HCT116 (cell line): ENCODE measurements around the gene MIB2. TPM values are rescaled to one million over a fixed set of nuclear protein-coding genes. Genes with fewer than 3 reads are reported as not detected.

ENCODE experiments used
- ATAC-seq: fragments of 200-7000 bp; cut with Tn5 transposase; 2 replicates; pipeline ENCODE4 v1.9.1; 2020; ENCODE audit warnings: mild to moderate bottlenecking, moderate library complexity
- BruUV-seq: library from RNA; stranded (reverse); fragments of 400-500 nt; replicated peaks from 2 replicates; lab custom pipeline; 2021; lab: Mats Ljungman, UMichigan
- CTCF ChIA-PET: fragments of 300-600 bp; sonication (Branson Sonifier 250); formaldehyde crosslinking; loops from one replicate; lab custom pipeline; 2021; ENCODE audit warnings: antibody characterized with exemption; lab: Charles Lee
- POLR2A ChIA-PET: fragments of 300-600, 350-600 bp; sonication (Branson Sonifier 250); formaldehyde crosslinking; loops from one replicate; lab custom pipeline; 2021; ENCODE audit warnings: antibody characterized with exemption; lab: Charles Lee
- RAD21 ChIA-PET, 2 experiments: fragments of 300-600 bp; sonication (Branson Sonifier 250); formaldehyde crosslinking; loops; one replicate each; lab custom pipeline; 2023; ENCODE audit warnings: low total read pairs in 2 of 2; ENCODE audit not compliant: uncharacterized antibody in 2 of 2, unreplicated experiment in 2 of 2, low non-redundant PET in 1 of 2; lab: Charles Lee
- DNase-seq: peaks from one replicate; pipeline ENCODE4 v3.0.0-alpha.2; 2010; ENCODE audit warnings: low read depth, low spot score
- H2AFZ ChIP-seq: fragments of 200-600 bp; shearing (Covaris generic), sonication (generic); 2 replicates; pipeline ENCODE4 v1.6.1; 2017; ENCODE audit warnings: low read depth, mixed run types, mixed read lengths, antibody characterized with exemption, low read length; ENCODE audit not compliant: poor library complexity, severe bottlenecking
- H3K27ac ChIP-seq: 2 replicates; pipeline ENCODE4 v1.5.1; 2012; ENCODE audit warnings: low read depth, low read length
- H3K27me3 ChIP-seq: fragments of 200-600 bp; sonication (generic); 2 replicates; pipeline ENCODE4 v1.6.1; 2016; ENCODE audit warnings: mixed run types, low read length, mixed read lengths; ENCODE audit not compliant: insufficient read depth
- H3K36me3 ChIP-seq, 2 experiments: fragments of 200-500 bp in 1 of 2; fragments of 200-600 bp in 1 of 2; sonication (Bioruptor generic) in 1 of 2; sonication (generic) in 1 of 2; 2 replicates each; pipeline versions ENCODE4 v1.5.1 to v1.6.1; 2014 to 2016; ENCODE audit warnings: low read length in 2 of 2, inconsistent platforms in 1 of 2, mixed read lengths in 1 of 2, mixed run types in 1 of 2; ENCODE audit not compliant: insufficient read depth in 2 of 2, control insufficient read depth in 1 of 2
- H3K4me1 ChIP-seq, 2 experiments: fragments of 200-600 bp in 1 of 2; sonication (generic) in 1 of 2; 2 replicates each; pipeline versions ENCODE4 v1.5.1 to v1.6.1; 2012 to 2017; ENCODE audit warnings: low read length in 2 of 2, inconsistent platforms in 1 of 2, mild to moderate bottlenecking in 1 of 2, mixed read lengths in 1 of 2, mixed run types in 1 of 2, moderate library complexity in 1 of 2; ENCODE audit not compliant: insufficient read depth in 2 of 2, control insufficient read depth in 1 of 2
- H3K4me2 ChIP-seq: fragments of 200-600 bp; sonication (generic); 2 replicates; pipeline ENCODE4 v1.6.1; 2017; ENCODE audit warnings: mixed run types, low read length, mixed read lengths
- H3K4me3 ChIP-seq, 2 experiments: fragments of 200-600 bp in 1 of 2; sonication (generic) in 1 of 2; replicated peaks in 1 of 2; 2 replicates each; pipeline ENCODE4 v1.5.1; 2011 to 2016; ENCODE audit warnings: low read length in 2 of 2, control low read depth in 1 of 2, low read depth in 1 of 2, mild to moderate bottlenecking in 1 of 2, mixed read lengths in 1 of 2, mixed run types in 1 of 2
- H3K79me2 ChIP-seq: fragments of 200-600 bp; sonication (generic); 2 replicates; pipeline ENCODE4 v1.6.1; 2017; ENCODE audit warnings: mild to moderate bottlenecking, mixed run types, low read length, moderate library complexity, mixed read lengths; ENCODE audit not compliant: insufficient read depth
- H3K9ac ChIP-seq: fragments of 200-600 bp; sonication (generic); 2 replicates; pipeline ENCODE4 v1.6.1; 2016; ENCODE audit warnings: low read length, mixed read lengths
- H3K9me2 ChIP-seq: fragments of 200-600 bp; sonication (generic), shearing (Covaris generic); 2 replicates; pipeline ENCODE4 v1.6.1; 2017; ENCODE audit warnings: mixed run types, mild to moderate bottlenecking, moderate library complexity; ENCODE audit not compliant: insufficient read depth
- H3K9me3 ChIP-seq, 2 experiments: fragments of 200-500 bp in 1 of 2; fragments of 200-600 bp in 1 of 2; sonication (Bioruptor generic) in 1 of 2; sonication (generic) in 1 of 2; 2 replicates each; pipeline ENCODE4 v1.6.1; 2014 to 2017; ENCODE audit warnings: low read length in 2 of 2, mixed read lengths in 2 of 2, inconsistent platforms in 1 of 2, low read depth in 1 of 2, mild to moderate bottlenecking in 1 of 2, mixed run types in 1 of 2, moderate library complexity in 1 of 2; ENCODE audit not compliant: control insufficient read depth in 1 of 2, insufficient read depth in 1 of 2
- H4K20me1 ChIP-seq: fragments of 200-600 bp; sonication (generic), shearing (Covaris generic); 2 replicates; pipeline ENCODE4 v1.6.1; 2017; ENCODE audit warnings: mixed run types, mild to moderate bottlenecking, moderate library complexity; ENCODE audit not compliant: insufficient read depth
- ATF3 ChIP-seq: IDR thresholded peaks from 2 replicates; pipeline ENCODE4 v1.6.1; 2012
- CBX3 ChIP-seq: IDR thresholded peaks from 2 replicates; pipeline ENCODE4 v1.6.1; 2012; ENCODE audit warnings: low read depth
- CEBPB ChIP-seq: IDR thresholded peaks from 2 replicates; pipeline ENCODE4 v1.6.1; 2012; ENCODE audit warnings: low read depth
- CTCF ChIP-seq, 3 experiments: fragments of 200-600 bp in 1 of 3; sonication (generic) in 1 of 3; IDR thresholded peaks in 2 of 3; conservative IDR thresholded peaks in 1 of 3; 2 replicates each; pipeline ENCODE4 v1.5.1; 2012 to 2017; ENCODE audit warnings: low read depth in 2 of 3, low read length in 2 of 3, antibody characterized with exemption in 1 of 3, borderline replicate concordance in 1 of 3, control low read depth in 1 of 3, mild to moderate bottlenecking in 1 of 3, mixed read lengths in 1 of 3, mixed run types in 1 of 3, moderate library complexity in 1 of 3; ENCODE audit not compliant: insufficient read depth in 1 of 3
- EGR1 ChIP-seq: IDR thresholded peaks from 2 replicates; pipeline ENCODE4 v1.6.1; 2012; ENCODE audit warnings: low read depth
- ELF1 ChIP-seq: IDR thresholded peaks from 2 replicates; pipeline ENCODE4 v1.6.1; 2012; ENCODE audit warnings: low read depth, borderline replicate concordance
- EZH2phosphoT487 ChIP-seq: fragments of 200-600 bp; IDR thresholded peaks from 2 replicates; pipeline ENCODE4 v1.6.1; 2018; ENCODE audit warnings: antibody characterized with exemption, borderline replicate concordance
- FOSL1 ChIP-seq: IDR thresholded peaks from 2 replicates; pipeline ENCODE4 v1.6.1; 2012; ENCODE audit warnings: low read depth
- JUND ChIP-seq: IDR thresholded peaks from 2 replicates; pipeline ENCODE4 v1.6.1; 2012
- POLR2A ChIP-seq: IDR thresholded peaks from 2 replicates; pipeline ENCODE4 v1.7.0; 2011; ENCODE audit warnings: borderline replicate concordance; ENCODE audit not compliant: insufficient read depth, insufficient read length; ENCODE audit errors: extremely low read depth
- POLR2AphosphoS5 ChIP-seq: IDR thresholded peaks from 2 replicates; pipeline ENCODE4 v1.6.1; 2011; ENCODE audit warnings: mild to moderate bottlenecking, low read depth, low read length, moderate library complexity
- RAD21 ChIP-seq: IDR thresholded peaks from 2 replicates; pipeline ENCODE4 v1.6.1; 2012; ENCODE audit warnings: low read depth, mild to moderate bottlenecking
- SIN3A ChIP-seq: IDR thresholded peaks from 2 replicates; pipeline ENCODE4 v1.6.1; 2012; ENCODE audit warnings: low read depth
- SP1 ChIP-seq: IDR thresholded peaks from 2 replicates; pipeline ENCODE4 v1.6.1; 2012; ENCODE audit warnings: low read depth
- SRF ChIP-seq: IDR thresholded peaks from 2 replicates; pipeline ENCODE4 v1.6.1; 2012; ENCODE audit warnings: low read depth
- TCF7L2 ChIP-seq: IDR thresholded peaks from 2 replicates; pipeline ENCODE4 v1.7.0; 2011; ENCODE audit warnings: borderline replicate concordance, inconsistent platforms; ENCODE audit not compliant: insufficient read depth, insufficient read length; ENCODE audit errors: extremely low read depth
- YY1 ChIP-seq: IDR thresholded peaks from 2 replicates; pipeline ENCODE4 v1.6.1; 2011; ENCODE audit warnings: low read length, low read depth, moderate library complexity, mild to moderate bottlenecking; ENCODE audit not compliant: insufficient replicate concordance; ENCODE audit errors: extremely low read depth
- ZBTB33 ChIP-seq: IDR thresholded peaks from 2 replicates; pipeline ENCODE4 v1.6.1; 2011; ENCODE audit warnings: mild to moderate bottlenecking, low read length, moderate library complexity; ENCODE audit not compliant: insufficient replicate concordance; ENCODE audit errors: extremely low read depth
- ZNF274 ChIP-seq: fragments of 200-500 bp; sonication (Bioruptor generic); IDR thresholded peaks from 2 replicates; pipeline ENCODE4 v1.6.1; 2014; ENCODE audit warnings: mild to moderate bottlenecking, low read depth, low read length, inconsistent platforms
- intact Hi-C: fragments of 100-400 bp; cut with micrococcal nuclease; formaldehyde crosslinking; loops from 2 replicates; pipeline ENCODE4 v1.10.0; 2022
- total RNA-seq: library from RNA; stranded (reverse); gene quantifications from one replicate; pipeline ENCODE4 v1.2.1, GENCODE V29; 2021; ENCODE audit not compliant: unreplicated experiment

MIB2 gene
- total RNA-seq, 1 experiment from 2014 or later = 194 TPM

- no peaks in the 10 kb centered on the region for H3K9me2 ChIP-seq
- CTCF ChIA-PET = no interaction called here
- BruUV-seq = no TSS peak
- H3K27ac ChIP-seq = no peak overlapping the region
- H3K79me2 ChIP-seq = no peaks in the 10 kb centered on the region
- H3K9ac ChIP-seq = no peak overlapping the region
- H3K36me3 ChIP-seq = no peaks in the 10 kb centered on the region
- H4K20me1 ChIP-seq = no peaks in the 10 kb centered on the region
- RAD21 ChIA-PET = no interaction called here
- no peak overlapping the region for H3K4me2 ChIP-seq
- H3K4me3 ChIP-seq = no peak overlapping the region
- ATAC-seq (no peak), DNase-seq (no peak)
- H3K9me3 ChIP-seq = no peaks in the 10 kb centered on the region
- intact Hi-C loops = no loop called here
- H3K4me1 ChIP-seq = peaks cover 8 to 25% of the 10 kb centered on the region in 2 experiments; a peak in 3 of 4 replicates
- H2AFZ ChIP-seq = no peak overlapping the region
- TF ChIP-seq SP1 (no peak), SIN3A (no peak), ZNF274 (no peak), CTCF (IDR thresholded peaks at IDR 0.05 in 2 of 3, conservative IDR thresholded peaks at IDR 0.05 in 1 of 3; ENCODE audit: borderline replicate concordance in 1 of 3, insufficient read depth in 1 of 3, low read depth in 2 of 3, low read length in 2 of 3) (no peak), ELF1 (no peak), EZH2phosphoT487 (no peak), YY1 (no peak), ATF3 (no peak), SRF (no peak), FOSL1 (no peak), ZBTB33 (no peak), JUND (no peak), TCF7L2 (no peak), EGR1 (no peak), POLR2A (no peak), CEBPB (no peak), RAD21 (no peak), CBX3 (no peak), POLR2AphosphoS5 (no peak)
- POLR2A ChIA-PET = no interaction called here
- H3K27me3 ChIP-seq = peaks cover 11% of the 10 kb centered on the region; the same call in 1 of the 2 replicates
These were observed 21.3 kb upstream of the MIB2 start for GRCh38 chr1:1593834-1594601.
